HL-60 (cell line): ENCODE data around the gene DOP1A.

Source experiments
- CTCF ChIP-seq: IDR thresholded peaks from one replicate; pipeline ENCODE4 v1.5.1; 2011; ENCODE audit warnings: low read length, control low read depth, inconsistent platforms; ENCODE audit not compliant: insufficient read depth
- REST ChIP-seq: IDR thresholded peaks from 2 replicates; pipeline ENCODE4 v1.6.1; 2012; ENCODE audit warnings: low read depth; ENCODE audit not compliant: insufficient replicate concordance

GRCh38 chr6:83071707-83072106 is 4.2 kb downstream of the DOP1A start:
- TF ChIP-seq CTCF (no peak), REST (no peak)
